ENCODE measurements around the gene ITGA3.

Gene ITGA3

GRCh38 chr17:50096758-50097157, 40.8 kb downstream of the ITGA3 start:
- no peak overlapping the region for H3K4me3 ChIP-seq (ENCODE audit: low read depth, low read length)
- TF ChIP-seq, protein P1, sequence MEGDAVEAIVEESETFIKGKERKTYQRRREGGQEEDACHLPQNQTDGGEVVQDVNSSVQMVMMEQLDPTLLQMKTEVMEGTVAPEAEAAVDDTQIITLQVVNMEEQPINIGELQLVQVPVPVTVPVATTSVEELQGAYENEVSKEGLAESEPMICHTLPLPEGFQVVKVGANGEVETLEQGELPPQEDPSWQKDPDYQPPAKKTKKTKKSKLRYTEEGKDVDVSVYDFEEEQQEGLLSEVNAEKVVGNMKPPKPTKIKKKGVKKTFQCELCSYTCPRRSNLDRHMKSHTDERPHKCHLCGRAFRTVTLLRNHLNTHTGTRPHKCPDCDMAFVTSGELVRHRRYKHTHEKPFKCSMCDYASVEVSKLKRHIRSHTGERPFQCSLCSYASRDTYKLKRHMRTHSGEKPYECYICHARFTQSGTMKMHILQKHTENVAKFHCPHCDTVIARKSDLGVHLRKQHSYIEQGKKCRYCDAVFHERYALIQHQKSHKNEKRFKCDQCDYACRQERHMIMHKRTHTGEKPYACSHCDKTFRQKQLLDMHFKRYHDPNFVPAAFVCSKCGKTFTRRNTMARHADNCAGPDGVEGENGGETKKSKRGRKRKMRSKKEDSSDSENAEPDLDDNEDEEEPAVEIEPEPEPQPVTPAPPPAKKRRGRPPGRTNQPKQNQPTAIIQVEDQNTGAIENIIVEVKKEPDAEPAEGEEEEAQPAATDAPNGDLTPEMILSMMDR (conservative IDR thresholded peaks at IDR 0.05; ENCODE audit: low read depth, low read length) = no peak
- no peak for DNase-seq (ENCODE audit: low read depth)

DNA sequence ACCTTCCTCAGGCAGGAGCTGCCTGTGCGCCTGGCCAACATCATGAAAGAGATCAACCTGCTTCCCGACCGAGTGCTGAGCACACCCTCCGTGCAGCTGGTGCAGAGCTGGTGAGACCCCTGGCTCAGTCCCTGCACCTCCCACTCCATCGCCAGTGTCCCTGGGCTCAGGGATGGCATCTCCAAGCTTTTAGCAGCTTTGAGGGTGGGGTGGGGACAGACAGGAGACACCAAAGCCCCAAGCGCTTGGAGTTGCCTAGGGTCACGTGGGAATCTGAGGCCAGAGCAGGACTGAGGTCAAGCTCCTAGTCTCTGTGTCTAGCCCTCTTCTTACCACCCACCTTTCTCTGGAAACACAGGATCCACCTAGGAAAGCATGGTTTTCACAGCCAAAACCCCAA, 41.5 kb downstream of the ITGA3 start:
- DNase-seq (ENCODE audit: low read depth) = no peak
- TF ChIP-seq, protein P1 (conservative IDR thresholded peaks at IDR 0.05; ENCODE audit: low read depth, low read length) = no peak
- H3K4me3 ChIP-seq (ENCODE audit: low read depth, low read length) = no peak overlapping the region

DNA sequence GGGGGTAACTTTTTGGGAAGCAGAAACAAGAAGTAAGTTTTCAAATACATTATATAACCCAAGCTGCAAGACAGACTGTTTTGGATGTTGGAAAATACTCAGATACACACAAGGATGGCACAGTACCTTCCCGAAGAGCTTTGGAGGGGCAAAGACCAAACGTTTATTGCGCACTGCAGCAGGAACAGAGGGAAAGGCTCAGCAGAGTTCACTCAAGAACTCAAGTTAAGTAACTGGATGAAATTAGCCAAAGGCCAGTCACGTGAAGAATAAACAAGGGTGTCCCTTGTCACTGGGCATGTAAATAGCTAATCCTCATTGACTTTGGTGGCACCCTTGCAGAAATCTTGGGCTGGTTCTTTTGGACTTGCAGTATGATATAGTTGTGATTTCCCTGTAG, 42.0 kb downstream of the ITGA3 start:
- no peak for DNase-seq (ENCODE audit: low read depth)
- no peak overlapping the region for H3K4me3 ChIP-seq (ENCODE audit: low read depth, low read length)
- TF ChIP-seq, protein P1 (conservative IDR thresholded peaks at IDR 0.05; ENCODE audit: low read depth, low read length) = no peak

DNA sequence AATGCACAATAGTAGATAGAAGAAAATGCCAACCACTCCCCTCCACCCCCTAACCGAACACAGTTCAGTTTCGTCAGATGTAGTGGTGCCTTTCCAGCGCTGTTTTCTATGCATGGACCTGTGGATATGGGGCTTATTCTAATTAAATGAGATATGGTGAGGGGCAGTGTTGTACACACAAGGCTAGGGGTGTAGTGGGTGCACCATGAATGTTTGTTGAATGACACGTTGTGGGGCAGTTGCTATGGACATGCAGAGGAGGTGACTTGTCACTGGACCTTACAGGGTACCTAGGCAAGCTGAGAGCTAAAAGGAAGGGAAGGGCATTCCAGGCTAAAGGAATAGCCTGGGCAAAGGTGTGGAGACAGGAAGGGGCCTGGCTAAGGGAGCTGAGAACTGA, 42.7 kb downstream of the ITGA3 start:
- H3K4me3 ChIP-seq (ENCODE audit: low read depth, low read length) = no peak overlapping the region
- TF ChIP-seq, protein P1 (conservative IDR thresholded peaks at IDR 0.05; ENCODE audit: low read depth, low read length) = no peak
- DNase-seq (ENCODE audit: low read depth) = no peak

DNA sequence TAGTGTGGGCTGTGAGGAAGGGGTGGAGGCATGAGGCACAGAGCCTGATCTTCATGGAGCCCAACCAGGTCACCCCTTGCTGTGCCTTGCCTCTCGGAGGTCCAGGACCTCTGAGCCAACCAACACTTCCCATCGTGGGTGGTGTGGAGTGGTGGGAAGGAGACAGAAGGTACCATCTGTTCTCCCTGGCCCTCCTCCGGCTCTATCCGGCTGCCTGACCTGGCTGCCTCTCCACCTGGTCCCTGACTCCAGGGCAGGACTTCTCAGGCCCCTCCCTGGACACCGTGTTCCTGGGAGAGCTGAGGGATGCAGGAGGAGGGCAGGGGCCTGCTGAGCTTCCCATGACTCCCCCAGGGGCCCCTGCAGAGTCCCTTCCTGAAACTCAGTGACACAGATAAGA, 43.1 kb downstream of the ITGA3 start:
- TF ChIP-seq, protein P1 (conservative IDR thresholded peaks at IDR 0.05; ENCODE audit: low read depth, low read length) = no peak
- DNase-seq (ENCODE audit: low read depth) = peak; percentile 43
- no peak overlapping the region for H3K4me3 ChIP-seq (ENCODE audit: low read depth, low read length)

GRCh38 chr17:50100480-50100883, 44.6 kb downstream of the ITGA3 start:
- TF ChIP-seq, protein P1 (conservative IDR thresholded peaks at IDR 0.05; ENCODE audit: low read depth, low read length) = no peak
- DNase-seq (ENCODE audit: low read depth) = no peak
- no peak overlapping the region for H3K4me3 ChIP-seq (ENCODE audit: low read depth, low read length)

GRCh38 chr17:50100921-50101345, 45.0 kb downstream of the ITGA3 start:
- no peak for DNase-seq (ENCODE audit: low read depth)
- no peak overlapping the region for H3K4me3 ChIP-seq (ENCODE audit: low read depth, low read length)
- TF ChIP-seq, protein P1 (conservative IDR thresholded peaks at IDR 0.05; ENCODE audit: low read depth, low read length) = no peak
